IMR-90 (cell line): ENCODE data around the gene TSC1. TPM values are rescaled to one million over a fixed set of nuclear protein-coding genes. Genes with fewer than 3 reads are reported as not detected.

Source experiments
- ATAC-seq: fragments of 200-7000 bp; cut with Tn5 transposase; 2 replicates; pipeline ENCODE4 v1.9.1; 2020; ENCODE audit warnings: low read depth, mild to moderate bottlenecking, moderate library complexity
- BruUV-seq: library from RNA; stranded (reverse); fragments of 400-500 nt; replicated peaks from 2 replicates; lab custom pipeline; 2021; lab: Mats Ljungman, UMichigan
- CTCF ChIA-PET: fragments of 300-600 bp; formaldehyde crosslinking; extraction: SDS; loops from one replicate; lab custom pipeline; 2021; ENCODE audit warnings: antibody characterized with exemption; lab: Yijun Ruan, JAX
- POLR2A ChIA-PET: fragments of 300-600 bp; sonication (Branson Sonifier 250); formaldehyde crosslinking; loops from one replicate; lab custom pipeline; 2022; ENCODE audit warnings: antibody characterized with exemption; ENCODE audit not compliant: unreplicated experiment; lab: Charles Lee
- DNase-seq: peaks from one replicate; pipeline ENCODE4 v3.0.0; 2013
- H2AFZ ChIP-seq: replicated peaks from 2 replicates; pipeline ENCODE3; 2013; ENCODE audit warnings: low read length, mild to moderate bottlenecking; ENCODE audit not compliant: poor library complexity
- H2AK5ac ChIP-seq: 2 replicates; pipeline ENCODE4 v1.6.1; 2013; ENCODE audit warnings: low read depth, low read length, inconsistent platforms
- H2AK9ac ChIP-seq: replicated peaks from 2 replicates; pipeline ENCODE3; 2013; ENCODE audit warnings: mild to moderate bottlenecking, low read depth, low read length, moderate library complexity; ENCODE audit not compliant: poor library complexity
- H2BK120ac ChIP-seq: 2 replicates; pipeline ENCODE4 v1.6.1; 2013; ENCODE audit warnings: low read depth, low read length, inconsistent platforms
- H2BK15ac ChIP-seq: 3 replicates; pipeline ENCODE4 v1.6.1; 2013; ENCODE audit warnings: low read depth, low read length, inconsistent platforms
- H2BK20ac ChIP-seq: 2 replicates; pipeline ENCODE4 v1.6.1; 2013; ENCODE audit warnings: low read depth, mild to moderate bottlenecking, inconsistent platforms, low read length, moderate library complexity
- H2BK5ac ChIP-seq: 2 replicates; pipeline ENCODE4 v1.6.1; 2013; ENCODE audit warnings: mild to moderate bottlenecking, low read depth, low read length, inconsistent platforms; ENCODE audit not compliant: poor library complexity, severe bottlenecking
- H3K14ac ChIP-seq: replicated peaks from 2 replicates; pipeline ENCODE4 v1.6.1; 2013; ENCODE audit warnings: low read depth, low read length, inconsistent platforms
- H3K18ac ChIP-seq: 2 replicates; pipeline ENCODE4 v1.6.1; 2013; ENCODE audit warnings: low read depth, low read length, control low read depth
- H3K23ac ChIP-seq: 2 replicates; pipeline ENCODE4 v1.6.1; 2013; ENCODE audit warnings: low read depth, low read length, inconsistent platforms
- H3K27ac ChIP-seq: 2 replicates; pipeline ENCODE4 v1.5.1; 2013; ENCODE audit warnings: mild to moderate bottlenecking, control low read depth, low read length; ENCODE audit not compliant: insufficient read depth
- H3K27me3 ChIP-seq: 2 replicates; pipeline ENCODE4 v1.6.1; 2013; ENCODE audit warnings: low read length; ENCODE audit not compliant: control insufficient read depth, insufficient read depth
- H3K36me3 ChIP-seq: 2 replicates; pipeline ENCODE4 v1.6.1; 2013; ENCODE audit warnings: low read length, mixed read lengths; ENCODE audit not compliant: control insufficient read depth, insufficient read depth
- H3K4ac ChIP-seq: 2 replicates; pipeline ENCODE4 v1.6.1; 2013; ENCODE audit warnings: low read depth, low read length, inconsistent platforms
- H3K4me1 ChIP-seq: 2 replicates; pipeline ENCODE4 v1.6.1; 2013; ENCODE audit warnings: low read length, mixed read lengths; ENCODE audit not compliant: control insufficient read depth, insufficient read depth
- H3K4me2 ChIP-seq: 2 replicates; pipeline ENCODE4 v1.6.1; 2013; ENCODE audit warnings: low read depth, mild to moderate bottlenecking, control low read depth, low read length, moderate library complexity
- H3K4me3 ChIP-seq: 2 replicates; pipeline ENCODE4 v1.5.1; 2013; ENCODE audit warnings: low read depth, mild to moderate bottlenecking, control low read depth, low read length, moderate library complexity; ENCODE audit not compliant: insufficient read depth
- H3K56ac ChIP-seq: 2 replicates; pipeline ENCODE4 v1.6.1; 2013; ENCODE audit warnings: low read length, inconsistent platforms; ENCODE audit not compliant: insufficient read depth; ENCODE audit errors: extremely low read depth
- H3K79me1 ChIP-seq, 2 experiments: 2 replicates each; pipeline ENCODE4 v1.6.1; 2013; ENCODE audit warnings: low read length in 2 of 2, inconsistent platforms in 1 of 2, low read depth in 1 of 2
- H3K9ac ChIP-seq: 2 replicates; pipeline ENCODE4 v1.6.1; 2013; ENCODE audit warnings: low read depth, low read length, control low read depth
- H3K9me1 ChIP-seq: 2 replicates; pipeline ENCODE4 v1.6.1; 2013; ENCODE audit warnings: low read length, inconsistent platforms; ENCODE audit not compliant: insufficient read depth
- H3K9me3 ChIP-seq: 2 replicates; pipeline ENCODE4 v1.6.1; 2013; ENCODE audit warnings: low read length; ENCODE audit not compliant: control insufficient read depth, insufficient read depth
- H4K20me1 ChIP-seq: 2 replicates; pipeline ENCODE4 v1.6.1; 2013; ENCODE audit warnings: low read length, inconsistent platforms; ENCODE audit not compliant: insufficient read depth
- H4K5ac ChIP-seq: 2 replicates; pipeline ENCODE4 v1.6.1; 2013; ENCODE audit warnings: mild to moderate bottlenecking, low read depth, low read length, control low read depth
- H4K8ac ChIP-seq, 2 experiments: 2 replicates each; pipeline ENCODE4 v1.6.1; 2013; ENCODE audit warnings: low read depth in 2 of 2, low read length in 2 of 2, control low read depth in 1 of 2, inconsistent platforms in 1 of 2
- H4K91ac ChIP-seq: 2 replicates; pipeline ENCODE4 v1.6.1; 2013; ENCODE audit warnings: low read depth, low read length, inconsistent platforms; ENCODE audit not compliant: insufficient read depth
- BHLHE40 ChIP-seq: fragments of 150-350 bp; IDR thresholded peaks from 2 replicates; pipeline ENCODE4 v1.6.1; 2016; ENCODE audit warnings: mild to moderate bottlenecking, low read depth, low read length
- CEBPB ChIP-seq: IDR thresholded peaks from 2 replicates; pipeline ENCODE4 v1.6.1; 2012; ENCODE audit warnings: low read depth, low read length, improper control_type of control experiment
- CHD1 ChIP-seq: IDR thresholded peaks from 2 replicates; pipeline ENCODE4 v1.6.1; 2012; ENCODE audit warnings: low read depth, low read length, improper control_type of control experiment
- CTCF ChIP-seq: conservative IDR thresholded peaks from 2 replicates; pipeline ENCODE4 v1.5.1; 2012; ENCODE audit warnings: mild to moderate bottlenecking, low read depth, low read length, improper control_type of control experiment
- ELK1 ChIP-seq: fragments of 150-350 bp; IDR thresholded peaks from 2 replicates; pipeline ENCODE4 v1.6.1; 2016; ENCODE audit warnings: low read depth, mild to moderate bottlenecking, low read length, moderate library complexity, borderline replicate concordance
- FOS ChIP-seq: fragments of 150-350 bp; IDR thresholded peaks from 2 replicates; pipeline ENCODE4 v1.6.1; 2016; ENCODE audit warnings: low read depth, low read length
- MAFK ChIP-seq: IDR thresholded peaks from 2 replicates; pipeline ENCODE4 v1.6.1; 2012; ENCODE audit warnings: low read depth, low read length, improper control_type of control experiment
- MAZ ChIP-seq: IDR thresholded peaks from 2 replicates; pipeline ENCODE4 v1.6.1; 2012; ENCODE audit warnings: low read depth, mild to moderate bottlenecking, low read length, improper control_type of control experiment, moderate library complexity, borderline replicate concordance
- MXI1 ChIP-seq: IDR thresholded peaks from 2 replicates; pipeline ENCODE4 v1.6.1; 2012; ENCODE audit warnings: low read depth, mild to moderate bottlenecking, low read length, moderate library complexity, borderline replicate concordance
- NFE2L2 ChIP-seq: fragments of 150-350 bp; IDR thresholded peaks from 2 replicates; pipeline ENCODE4 v1.6.1; 2016; ENCODE audit warnings: low read depth, mild to moderate bottlenecking, low read length
- POLR2A ChIP-seq: IDR thresholded peaks from 2 replicates; pipeline ENCODE4 v1.6.1; 2012; ENCODE audit warnings: mild to moderate bottlenecking, low read depth, low read length
- RAD21 ChIP-seq: IDR thresholded peaks from 2 replicates; pipeline ENCODE4 v1.6.1; 2012; ENCODE audit warnings: low read length, improper control_type of control experiment
- RCOR1 ChIP-seq: IDR thresholded peaks from 2 replicates; pipeline ENCODE4 v1.6.1; 2012; ENCODE audit warnings: mild to moderate bottlenecking, low read length, improper control_type of control experiment; ENCODE audit not compliant: insufficient replicate concordance
- RFX5 ChIP-seq: IDR thresholded peaks from 2 replicates; pipeline ENCODE4 v1.8.0; 2012; ENCODE audit warnings: low read depth, mild to moderate bottlenecking, low read length, moderate library complexity
- SMC3 ChIP-seq: fragments of 150-350 bp; IDR thresholded peaks from 2 replicates; pipeline ENCODE4 v1.6.1; 2016; ENCODE audit warnings: low read depth, mild to moderate bottlenecking, antibody characterized with exemption, low read length, moderate library complexity
- WGBS, 2 experiments: methylation state at CpG; one replicate each; pipeline versions ENCODE4 v1.1.5 to v1.1.7; 2013; ENCODE audit warnings: missing lambda C conversion rate in 2 of 2; ENCODE audit not compliant: insufficient read length in 1 of 2; ENCODE audit errors: extremely low coverage in 2 of 2; 5-methylcytosine and 5-hydroxymethylcytosine counted together
- dilution Hi-C: fragments of 300-500 bp; cut with HindIII; formaldehyde crosslinking; loops from one replicate; pipeline ENCODE4 v1.14.3; 2018; ENCODE audit warnings: low sequenced_read_pairs; ENCODE audit not compliant: unreplicated experiment
- in situ Hi-C: fragments of 300-500 bp; cut with MboI; formaldehyde crosslinking; loops from 3 replicates; pipeline ENCODE4 v1.14.3; 2019; ENCODE audit warnings: low sequenced_read_pairs, inconsistent platforms, mixed read lengths
- intact Hi-C: fragments of 100-400 bp; cut with micrococcal nuclease; formaldehyde crosslinking; loops from 2 replicates; pipeline ENCODE4 v1.10.0; 2022
- polyA plus RNA-seq, 3 experiments: library from polyadenylated mRNA; depleted of rRNA; stranded (reverse); fragments of >200 nt; gene quantifications; 2 replicates each; pipeline ENCODE4 v1.2.3, GENCODE V29; 2012; ENCODE audit warnings: low replicate concordance in 1 of 3
- total RNA-seq: library from RNA; depleted of rRNA; stranded (reverse); fragments of >200 nt; gene quantifications from 2 replicates; pipeline ENCODE4 v1.2.3, GENCODE V29; 2012
- TF ChIP-seq, protein P1 (sequence below): fragments of 150-350 bp; IDR thresholded peaks from 2 replicates; pipeline ENCODE4 v1.6.1; 2017; ENCODE audit warnings: mild to moderate bottlenecking, antibody characterized with exemption, low read length, low read depth

TSC1 gene
- total and polyA plus RNA-seq, 2 of the 4 experiments (the other 2 are of a cell fraction) = 25.7 to 56.3 TPM

DNA sequence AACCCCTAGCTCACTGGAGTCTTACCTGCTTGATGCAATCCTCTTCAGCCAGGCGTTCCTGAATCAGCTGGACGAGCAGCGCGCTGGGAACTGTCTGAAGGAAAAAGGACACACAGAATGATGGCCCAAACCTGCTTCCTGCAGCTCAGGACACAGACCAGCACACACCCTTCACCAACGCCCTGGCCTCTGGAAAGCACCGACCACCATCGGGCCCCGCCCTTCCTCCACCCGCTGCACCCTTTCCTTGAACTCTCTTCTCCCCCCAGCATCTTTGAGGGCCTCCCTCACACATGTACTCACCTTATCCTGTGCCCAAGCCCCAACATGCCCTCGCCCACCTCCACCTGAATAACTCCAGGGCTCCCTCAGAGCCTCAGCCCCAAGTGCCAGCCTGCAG lies 89.6 kb downstream of the TSC1 start:
- DNase-seq = no peak
- Histone ChIP-seq H3K4ac (no peak overlapping the region), H2AFZ (no peak overlapping the region), H4K91ac (no peak overlapping the region), H4K5ac (no peak overlapping the region), H3K4me2 (no peak overlapping the region), H3K23ac (no peak overlapping the region), H3K4me1 (peaks cover 8% of the 10 kb centered on the region; the same call in 1 of the 2 replicates), H3K27ac (no peak overlapping the region), H4K8ac (no peak overlapping the region), H2BK20ac (no peak overlapping the region), H3K79me1 (no peaks in the 10 kb centered on the region), H3K9me1 (no peaks in the 10 kb centered on the region), H2BK15ac (no peak overlapping the region), H3K4me3 (no peak overlapping the region), H3K27me3 (peaks cover 25% of the 10 kb centered on the region), H3K36me3 (no peaks in the 10 kb centered on the region), H3K9ac (no peak overlapping the region), H2BK120ac (no peak overlapping the region), H3K9me3 (no peaks in the 10 kb centered on the region), H3K56ac (no peak overlapping the region), H3K18ac (no peak overlapping the region), H2BK5ac (no peak overlapping the region), H2AK5ac (no peak overlapping the region), H4K20me1 (no peaks in the 10 kb centered on the region), H3K14ac (no peak overlapping the region), H2AK9ac (no peak overlapping the region)
- in situ Hi-C loops = no loop called here
- POLR2A ChIA-PET = no interaction called here
- intact Hi-C loops = no loop called here
- WGBS, 2 experiments = 78% methylated on average over 5 of the region's 10 CpGs; no CpG with 5 or more reads in 1 of the 2 experiments
- CTCF ChIA-PET = no interaction called here
- TF ChIP-seq RCOR1 (no peak), MAZ (no peak), ELK1 (no peak), POLR2A (no peak), CHD1 (no peak), MXI1 (no peak), MAFK (no peak), RAD21 (no peak), CTCF (no peak), SMC3 (no peak), FOS (no peak), BHLHE40 (no peak), RFX5 (no peak), NFE2L2 (no peak), CEBPB (no peak)
- TF ChIP-seq, protein P1, sequence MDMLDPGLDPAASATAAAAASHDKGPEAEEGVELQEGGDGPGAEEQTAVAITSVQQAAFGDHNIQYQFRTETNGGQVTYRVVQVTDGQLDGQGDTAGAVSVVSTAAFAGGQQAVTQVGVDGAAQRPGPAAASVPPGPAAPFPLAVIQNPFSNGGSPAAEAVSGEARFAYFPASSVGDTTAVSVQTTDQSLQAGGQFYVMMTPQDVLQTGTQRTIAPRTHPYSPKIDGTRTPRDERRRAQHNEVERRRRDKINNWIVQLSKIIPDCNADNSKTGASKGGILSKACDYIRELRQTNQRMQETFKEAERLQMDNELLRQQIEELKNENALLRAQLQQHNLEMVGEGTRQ = no peak
- no TSS peak for BruUV-seq
- dilution Hi-C loops = no loop called here
- no peak for ATAC-seq
